ENCODE measurements around the gene MAPK8. TPM values are rescaled to one million over a fixed set of nuclear protein-coding genes. Genes with fewer than 3 reads are reported as not detected.
A peak's percentile ranks its signal among the peaks of the same experiment; 100 is the strongest.

MAPK8 gene
- total RNA-seq, 1 donor from 2014 or later = 30.6 TPM

DNA sequence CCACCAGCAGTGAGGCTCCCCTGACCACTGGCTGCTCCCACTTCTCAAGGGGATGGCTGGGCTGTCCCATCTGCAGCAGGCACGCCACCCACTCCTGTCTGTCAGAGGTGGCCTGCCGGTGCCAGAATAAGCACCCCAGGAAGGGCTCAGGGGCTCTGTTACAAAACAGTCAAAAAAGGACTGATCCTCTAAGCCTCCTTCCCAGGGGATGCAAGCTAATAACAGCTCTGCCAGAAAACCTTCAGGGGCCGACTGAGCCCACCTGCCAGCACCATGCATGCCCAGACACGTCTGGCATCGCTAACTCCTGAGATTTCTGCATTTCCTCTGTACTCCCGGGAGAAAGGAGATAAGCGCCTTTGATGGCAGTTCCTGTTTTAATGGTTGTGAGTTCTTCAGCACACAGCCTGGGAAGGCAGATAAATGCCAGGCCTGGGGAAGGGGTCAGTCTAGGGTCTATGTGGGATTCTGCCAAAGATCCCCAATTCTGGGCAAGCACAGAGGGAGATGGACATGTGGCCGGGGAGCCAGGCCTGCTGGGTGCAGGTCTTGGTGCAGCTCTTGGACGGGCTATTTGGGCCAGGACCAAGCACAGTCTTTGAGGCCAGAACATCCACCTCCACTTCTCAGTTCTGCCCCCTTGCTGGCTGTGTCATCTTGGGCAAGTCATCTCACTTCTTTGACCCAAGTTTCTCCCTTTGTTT, 170.0 kb downstream of the MAPK8 start:
- intact Hi-C loops (cut with DNase I) = no loop called here
- DNase-seq = no peak

DNA sequence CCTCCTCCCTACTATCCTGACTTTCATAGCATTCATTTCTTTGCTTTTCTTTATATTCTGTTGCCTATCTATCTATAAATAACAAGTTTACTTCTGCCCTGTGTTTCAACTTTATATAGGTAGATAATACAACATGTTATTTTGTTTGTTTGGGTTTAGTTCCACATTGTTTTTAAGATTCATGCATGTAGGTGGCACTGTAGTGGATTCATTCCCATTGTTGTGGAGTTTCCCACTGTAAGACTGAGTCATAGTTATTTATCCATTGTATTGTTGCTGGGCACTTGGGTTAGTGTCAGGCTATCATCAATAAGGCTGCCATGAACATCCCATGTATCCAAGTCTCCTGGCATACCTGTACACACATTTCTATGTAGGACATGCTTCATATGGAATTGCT, 170.7 kb downstream of the MAPK8 start:
- ATAC-seq (ENCODE audit: poor library complexity) (no peak), DNase-seq (no peak)
- intact Hi-C loops (cut with DNase I) = no loop called here

More for the DNA sequence above, 170.0 kb downstream of the MAPK8 start:
- ATAC-seq (ENCODE audit: poor library complexity) = no peak

DNA sequence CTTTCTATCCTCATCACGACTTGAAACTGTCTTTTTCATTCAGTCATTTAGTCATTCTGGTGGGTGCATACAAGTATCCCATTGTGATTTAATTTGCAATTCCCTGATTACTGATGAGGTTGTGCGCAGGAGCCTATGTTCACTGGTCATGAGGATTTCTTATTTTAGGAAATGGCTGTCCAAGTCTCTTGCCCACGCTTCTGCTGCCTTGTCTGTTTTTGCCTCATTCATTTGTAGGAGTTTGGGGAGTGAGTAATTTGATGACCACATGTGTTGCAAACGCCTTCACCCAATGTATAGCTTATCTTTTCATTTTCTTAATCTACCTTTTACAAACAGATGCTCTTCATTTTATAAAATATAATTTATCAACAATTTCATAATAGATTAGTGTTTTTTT, 171.1 kb downstream of the MAPK8 start:
- no peak for DNase-seq

DNA sequence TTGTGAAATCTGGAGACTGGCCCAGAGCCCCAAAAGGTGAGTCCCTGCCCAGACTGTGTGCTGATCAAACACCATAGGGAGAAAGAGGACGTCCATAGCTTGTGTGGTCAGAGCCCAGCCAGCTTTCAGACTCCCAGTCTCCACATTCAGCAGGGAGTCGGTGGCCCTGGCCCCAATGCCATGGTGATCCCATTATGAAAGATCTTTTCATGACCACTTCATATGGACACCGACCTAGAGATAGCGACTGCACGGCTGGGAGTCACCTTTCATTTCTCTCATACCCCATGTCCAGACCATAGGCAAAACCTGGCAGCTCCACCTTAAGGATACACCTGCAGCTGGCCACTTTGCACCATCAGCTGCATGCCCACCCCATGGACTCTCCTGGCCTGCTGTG, 172.0 kb downstream of the MAPK8 start:
- DNase-seq (no peak), ATAC-seq (ENCODE audit: poor library complexity) (no peak)
- intact Hi-C loops (cut with DNase I) = no loop called here

More for the DNA sequence above, 171.1 kb downstream of the MAPK8 start:
- no peak for ATAC-seq (ENCODE audit: poor library complexity)
- intact Hi-C loops (cut with DNase I) = no loop called here

DNA sequence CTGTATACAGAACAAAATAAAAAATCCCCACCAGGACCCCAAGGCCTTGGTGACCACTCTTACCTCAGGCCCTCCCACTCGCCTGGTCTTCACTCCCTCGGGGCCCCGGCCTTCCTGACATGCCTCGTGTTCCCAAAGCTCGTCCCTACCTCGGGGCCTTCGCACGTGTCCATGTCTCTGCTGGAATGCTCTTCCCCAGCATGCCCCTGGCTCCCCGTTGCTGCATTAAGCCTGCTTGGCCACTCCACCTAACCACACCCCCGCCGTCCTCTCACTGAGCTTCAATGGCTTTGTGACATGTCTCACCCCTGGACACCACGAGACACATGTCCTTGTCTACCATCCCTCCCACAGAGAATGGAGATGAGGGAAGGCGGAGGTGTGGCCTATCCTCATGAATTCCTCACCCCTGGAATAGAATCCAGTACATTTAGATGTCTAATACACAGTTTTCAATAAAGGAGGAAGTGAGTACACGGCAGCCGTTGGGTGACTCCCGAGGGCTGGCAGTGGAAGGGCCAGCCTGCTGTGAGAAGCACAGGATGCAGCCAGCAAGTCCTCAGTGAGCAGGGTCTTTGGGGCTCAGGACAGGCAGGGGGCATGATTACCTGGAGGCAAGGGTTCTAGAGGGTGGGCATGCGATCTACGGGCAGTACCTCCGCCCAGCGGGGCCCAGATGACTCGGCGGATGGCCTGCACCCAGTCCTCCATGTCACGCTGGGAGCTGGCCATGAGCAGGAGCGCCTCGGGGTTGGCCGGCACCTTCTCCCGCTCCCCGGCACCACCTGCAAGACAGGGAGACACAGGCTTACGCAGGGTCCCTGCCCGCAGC, 172.7 kb downstream of the MAPK8 start:
- ATAC-seq (ENCODE audit: poor library complexity) (no peak), DNase-seq (no peak)
- intact Hi-C loops (cut with DNase I) = no loop called here

DNA sequence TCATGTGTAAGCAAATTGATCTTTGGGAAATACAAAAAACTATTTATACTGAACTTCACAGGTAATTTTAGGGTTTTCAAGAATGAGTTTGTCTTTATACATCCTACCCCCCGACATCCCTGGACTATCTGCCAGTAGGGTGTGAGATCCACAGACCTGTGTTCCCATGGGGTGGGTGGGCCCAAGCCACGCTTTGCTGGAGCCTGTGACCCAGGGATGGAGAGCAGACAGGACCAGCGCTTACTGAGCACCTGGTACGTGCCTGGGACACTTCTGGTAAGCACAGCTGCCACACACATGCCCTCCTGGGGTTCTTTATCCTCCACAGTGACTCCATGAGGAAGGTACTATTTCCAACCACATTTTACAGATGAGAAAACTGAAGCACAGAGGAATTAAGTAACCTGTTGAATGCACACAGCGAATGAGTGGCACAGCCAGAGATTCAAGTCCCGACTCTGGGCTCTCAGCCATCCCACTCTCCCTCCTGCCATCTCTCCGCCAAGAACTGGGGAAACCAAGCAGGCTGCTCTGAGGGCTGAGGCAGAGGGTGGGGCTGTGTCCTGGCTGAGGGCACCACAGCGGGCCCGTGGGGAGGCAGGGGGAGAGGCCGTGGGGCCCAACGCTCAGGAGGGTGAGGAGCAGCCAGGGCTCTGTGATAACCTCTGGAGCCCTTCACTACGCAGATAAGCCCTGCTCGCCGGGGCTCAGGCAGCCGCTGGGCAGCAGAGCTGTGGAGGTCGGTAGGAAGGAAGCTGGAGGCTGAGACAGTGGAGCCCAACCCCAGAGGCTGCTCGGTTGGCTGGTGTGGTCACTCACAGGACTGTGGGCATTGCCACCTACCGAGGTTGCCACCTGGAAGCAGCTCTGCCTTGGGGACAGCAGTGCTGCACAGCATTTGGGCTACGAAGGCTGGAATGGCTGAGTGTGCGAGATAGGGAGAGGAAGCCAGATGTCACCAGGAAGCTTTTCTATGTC, 174.2 kb downstream of the MAPK8 start:
- ATAC-seq (ENCODE audit: poor library complexity) (peak; percentile 89), DNase-seq (no peak)
- intact Hi-C loops (cut with DNase I) = no loop called here

DNA sequence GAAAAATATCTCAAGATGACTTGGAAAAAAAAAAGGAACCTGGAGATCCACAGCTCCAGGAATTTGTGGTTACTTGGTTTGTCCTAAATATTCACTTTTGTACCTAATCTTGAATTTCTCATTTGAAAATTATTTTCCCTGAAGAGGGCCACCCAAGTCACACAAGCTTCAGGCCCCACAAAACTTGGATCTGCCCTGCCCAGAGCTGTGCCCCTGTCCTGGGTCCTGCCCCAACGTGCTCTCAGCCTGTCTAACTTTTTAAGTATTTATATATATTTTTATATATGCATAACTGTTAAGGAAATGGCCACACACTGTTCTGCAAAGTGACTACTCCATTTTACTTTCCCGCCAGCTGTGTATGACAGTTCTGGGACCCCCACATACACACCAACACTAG, 174.9 kb downstream of the MAPK8 start:
- no peak for ATAC-seq (ENCODE audit: poor library complexity)
- intact Hi-C loops (cut with DNase I) = no loop called here

DNA sequence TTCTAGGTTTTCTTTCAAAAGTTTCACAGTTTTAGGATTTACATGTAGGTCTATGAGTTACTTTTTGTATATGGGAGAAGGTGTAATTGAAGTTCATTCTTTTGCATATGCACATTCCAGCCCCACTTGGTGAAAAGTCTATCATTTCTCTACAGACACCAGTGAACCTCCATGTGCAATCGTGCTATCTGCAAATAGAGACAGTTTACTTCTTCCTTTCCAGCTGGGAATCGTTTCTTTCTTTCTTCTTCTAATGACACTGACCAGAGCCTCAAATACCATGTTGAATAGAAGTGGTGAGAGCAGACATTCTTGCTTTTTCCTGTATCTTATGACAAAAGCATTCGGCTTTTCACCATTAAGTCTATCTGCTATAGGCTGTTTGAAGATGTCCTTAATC, 175.7 kb downstream of the MAPK8 start:
- intact Hi-C loops (cut with DNase I) = no loop called here
- ATAC-seq (ENCODE audit: poor library complexity) = no peak

More for the DNA sequence above, 174.9 kb downstream of the MAPK8 start:
- no peak for DNase-seq

DNA sequence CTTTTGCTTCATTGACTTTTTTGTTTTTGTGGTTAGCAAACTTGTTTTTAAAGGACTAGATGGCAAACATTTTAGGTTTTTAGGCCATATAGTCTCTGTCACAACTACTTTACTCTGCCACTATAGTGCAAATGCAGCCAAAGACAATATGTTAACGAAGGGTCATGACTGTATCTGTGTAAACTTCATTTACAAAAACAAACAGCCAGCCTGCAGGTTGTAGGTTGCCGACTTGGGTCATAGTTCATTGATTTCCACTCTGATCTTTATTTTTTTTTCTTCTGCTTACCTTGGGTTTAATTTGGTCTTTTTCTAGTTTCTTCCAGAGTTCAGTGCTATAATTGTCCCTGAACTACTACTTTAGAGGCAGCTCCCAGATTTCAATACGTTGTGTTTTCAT, 178.4 kb downstream of the MAPK8 start:
- ATAC-seq (ENCODE audit: poor library complexity) (no peak), DNase-seq (no peak)
- intact Hi-C loops (cut with DNase I) = no loop called here

More for the DNA sequence above, 175.7 kb downstream of the MAPK8 start:
- no peak for DNase-seq

DNA sequence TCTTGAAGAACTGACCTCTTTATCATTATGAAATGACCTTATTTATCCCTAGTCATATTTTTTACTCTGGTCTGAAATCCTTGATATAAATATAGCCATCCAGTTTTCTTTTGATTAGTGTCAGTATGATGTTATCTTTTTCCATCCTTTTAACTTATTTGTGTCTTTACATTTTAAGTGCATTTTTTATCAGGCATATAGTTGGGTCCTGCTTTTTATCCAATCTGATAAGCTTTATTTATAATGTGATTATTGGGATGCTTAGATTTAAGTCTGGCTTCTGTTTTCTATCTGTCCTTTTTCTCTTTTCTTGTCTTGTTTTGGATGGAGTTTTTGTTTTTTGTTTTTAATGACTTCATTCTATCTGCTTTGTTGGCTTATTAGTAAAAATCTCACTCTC, 179.2 kb downstream of the MAPK8 start:
- no peak for ATAC-seq (ENCODE audit: poor library complexity)
- DNase-seq = no peak
- intact Hi-C loops (cut with DNase I) = no loop called here

DNA sequence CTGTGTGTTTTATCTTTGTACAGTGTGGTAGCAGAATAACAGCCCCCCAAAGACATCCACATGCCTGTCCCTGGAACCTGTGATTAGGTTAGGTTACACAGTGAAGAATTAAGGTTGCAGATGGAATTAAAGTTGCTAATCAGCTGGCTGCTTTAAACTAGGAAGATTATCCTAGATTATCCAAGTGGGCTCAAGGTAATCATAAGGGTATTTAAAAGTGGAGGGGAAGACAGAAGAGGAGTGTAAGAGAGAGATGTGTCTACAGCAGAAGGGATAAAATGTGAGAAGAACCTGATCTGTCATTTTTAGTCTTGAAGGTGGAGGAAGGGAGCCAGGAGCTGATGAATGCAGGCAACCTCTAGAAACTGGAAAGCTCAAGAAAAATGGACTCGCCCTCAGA, 180.8 kb downstream of the MAPK8 start:
- intact Hi-C loops (cut with DNase I) = no loop called here
- DNase-seq (no peak), ATAC-seq (ENCODE audit: poor library complexity) (no peak)

Other genes starting within 250 kb of the MAPK8 start
- 0.11 TPM for gene FRMPD2, start 32.0 kb upstream of the MAPK8 start, total RNA-seq

Data from Right ventricle myocardium superior (tissue), 1 donor.